Endothelial cell of umbilical vein (primary cell): ENCODE data around the gene CAMK2B. TPM values are rescaled to one million over a fixed set of nuclear protein-coding genes. Genes with fewer than 3 reads are reported as not detected.

Experiments used
- BruUV-seq: library from RNA; stranded (reverse); fragments of 400-500 nt; replicated peaks from 2 replicates; lab custom pipeline; 2021; lab: Mats Ljungman, UMichigan
- CTCF ChIA-PET: fragments of 300-600, 350-600 bp; sonication (Branson Sonifier 250); formaldehyde crosslinking; loops from one replicate; lab custom pipeline; 2021; ENCODE audit warnings: antibody characterized with exemption, inconsistent platforms; lab: Charles Lee
- POLR2A ChIA-PET: fragments of 300-600, 350-600 bp; sonication (Branson Sonifier 250); formaldehyde crosslinking; loops from one replicate; lab custom pipeline; 2021; ENCODE audit warnings: antibody characterized with exemption, inconsistent platforms; lab: Charles Lee
- DNase-seq: peaks from one replicate; pipeline ENCODE4 v3.0.0-alpha.2; 2011; ENCODE audit warnings: low read depth, low spot score
- FAIRE-seq: peaks from 2 replicates; lab custom pipeline; 2011; peaks lifted over from hg19 to GRCh38; lab: Jason Lieb, UNC
- H2AFZ ChIP-seq: 2 replicates; pipeline ENCODE4 v1.6.0; 2012; ENCODE audit warnings: low read depth, low read length, control low read depth, inconsistent platforms
- H3K27ac ChIP-seq: 2 replicates; pipeline ENCODE4 v1.5.1; 2011; ENCODE audit warnings: low read depth, mild to moderate bottlenecking, control low read depth, low read length, moderate library complexity; ENCODE audit not compliant: insufficient read depth
- H3K27me3 ChIP-seq, 2 experiments: 2 replicates each; pipeline versions ENCODE4 v1.6.0 to v1.6.1; 2011; ENCODE audit warnings: low read length in 2 of 2, mixed read lengths in 1 of 2; ENCODE audit not compliant: control insufficient read depth in 2 of 2, insufficient read depth in 2 of 2
- H3K36me3 ChIP-seq, 2 experiments: 2 replicates in 1 of 2; 3 replicates in 1 of 2; pipeline ENCODE4 v1.5.1; 2011; ENCODE audit warnings: low read length in 2 of 2, mild to moderate bottlenecking in 1 of 2, moderate library complexity in 1 of 2; ENCODE audit not compliant: control insufficient read depth in 2 of 2, insufficient read depth in 2 of 2; ENCODE audit errors: extremely low read depth in 1 of 2
- H3K4me1 ChIP-seq: 3 replicates; pipeline ENCODE4 v1.5.1; 2011; ENCODE audit warnings: mild to moderate bottlenecking, low read length; ENCODE audit not compliant: control insufficient read depth, insufficient read depth; ENCODE audit errors: extremely low read depth
- H3K4me2 ChIP-seq: 2 replicates; pipeline ENCODE4 v1.6.1; 2011; ENCODE audit warnings: low read length, control low read depth, mixed read lengths; ENCODE audit not compliant: insufficient read depth
- H3K4me3 ChIP-seq, 3 experiments: fragments of 200-600 bp in 1 of 3; sonication (generic), shearing (Covaris generic) in 1 of 3; replicated peaks in 1 of 3; 2 replicates each; pipeline ENCODE4 v1.5.1; 2011 to 2016; ENCODE audit warnings: control low read depth in 3 of 3, low read length in 3 of 3, mild to moderate bottlenecking in 2 of 3, inconsistent platforms in 1 of 3, low read depth in 1 of 3, moderate library complexity in 1 of 3; ENCODE audit not compliant: insufficient read depth in 1 of 3
- H3K79me2 ChIP-seq: 2 replicates; pipeline ENCODE4 v1.6.0; 2012; ENCODE audit warnings: low read length, inconsistent platforms; ENCODE audit not compliant: control insufficient read depth, insufficient read depth
- H3K9ac ChIP-seq: replicated peaks from 2 replicates; pipeline ENCODE3; 2011; ENCODE audit warnings: low read length, control low read depth; ENCODE audit not compliant: insufficient read depth; ENCODE audit errors: extremely low read depth
- H3K9me1 ChIP-seq: replicated peaks from 3 replicates; pipeline ENCODE4 v1.6.0; 2011; ENCODE audit warnings: mild to moderate bottlenecking, low read length; ENCODE audit not compliant: control insufficient read depth, insufficient read depth; ENCODE audit errors: extremely low read depth
- H3K9me3 ChIP-seq: replicated peaks from 2 replicates; pipeline ENCODE4 v1.5.1; 2012; ENCODE audit warnings: low read length, inconsistent platforms; ENCODE audit not compliant: control insufficient read depth, insufficient read depth
- H4K20me1 ChIP-seq: replicated peaks from 2 replicates; pipeline ENCODE3; 2011; ENCODE audit warnings: mild to moderate bottlenecking, low read length; ENCODE audit not compliant: control insufficient read depth, insufficient read depth; ENCODE audit errors: extremely low read depth
- EZH2 ChIP-seq: IDR thresholded peaks from 2 replicates; pipeline ENCODE4 v1.6.1; 2012; ENCODE audit warnings: borderline replicate concordance, low read depth, mild to moderate bottlenecking, moderate library complexity, low read length, inconsistent platforms; ENCODE audit not compliant: severe bottlenecking
- FOS ChIP-seq: IDR thresholded peaks from 2 replicates; pipeline ENCODE4 v1.6.1; 2011; ENCODE audit warnings: mild to moderate bottlenecking, low read length, moderate library complexity, borderline replicate concordance; ENCODE audit not compliant: insufficient read depth
- GATA2 ChIP-seq: IDR thresholded peaks from 2 replicates; pipeline ENCODE4 v1.7.0; 2011; ENCODE audit warnings: low read depth, mild to moderate bottlenecking, moderate library complexity, mixed read lengths, low read length; ENCODE audit not compliant: insufficient read length, insufficient read depth
- JUN ChIP-seq: IDR thresholded peaks from 2 replicates; pipeline ENCODE4 v1.6.1; 2011; ENCODE audit warnings: borderline replicate concordance, low read depth; ENCODE audit not compliant: insufficient read length, insufficient read depth
- MYC ChIP-seq: IDR thresholded peaks from one replicate; pipeline ENCODE4 v1.6.1; 2011; ENCODE audit warnings: mild to moderate bottlenecking, low read depth, low read length
- POLR2A ChIP-seq: IDR thresholded peaks from 2 replicates; pipeline ENCODE4 v1.6.1; 2012; ENCODE audit warnings: low read depth, mild to moderate bottlenecking, control low read depth, low read length
- dilution Hi-C: fragments of 300-500 bp; cut with MboI; formaldehyde crosslinking; loops from one replicate; pipeline ENCODE4 v1.15.0; 2019; ENCODE audit warnings: low sequenced_read_pairs; ENCODE audit not compliant: extremely low pct_ligation_motif_present
- intact Hi-C: fragments of 100-400 bp; cut with micrococcal nuclease; formaldehyde crosslinking; loops from one replicate; pipeline ENCODE4 v1.10.0; 2022
- polyA plus RNA-seq, 4 experiments: library from polyadenylated mRNA; depleted of rRNA in 3 of 4; stranded (reverse) in 3 of 4; unstranded in 1 of 4; fragments of >200 nt; gene quantifications; 2 replicates each; pipeline versions ENCODE4 v1.2.1 to v1.2.3, GENCODE V29; 2011 to 2012; ENCODE audit warnings: missing spikeins in 1 of 4
- total RNA-seq: library from RNA; stranded (reverse); gene quantifications from 2 replicates; pipeline ENCODE4 v1.2.3, GENCODE V29; 2021
- TF ChIP-seq, protein P1 (sequence below): IDR thresholded peaks from 2 replicates; pipeline ENCODE4 v1.6.1; 2011; ENCODE audit not compliant: insufficient read depth, insufficient read length
- TF ChIP-seq, protein P2 (sequence below), 2 donors: IDR thresholded peaks; 1 replicate in 1 of 2; 2 replicates in 1 of 2; pipeline ENCODE4 v1.5.1; 2011; ENCODE audit warnings: low read length in 2 of 2, mild to moderate bottlenecking in 2 of 2, moderate library complexity in 2 of 2, control low read depth in 1 of 2, inconsistent platforms in 1 of 2, low read depth in 1 of 2; ENCODE audit not compliant: insufficient read depth in 1 of 2; ENCODE audit errors: extremely low read depth in 1 of 2

Gene CAMK2B
- total and polyA plus RNA-seq, 2 donors (not counting 3 experiments of a cell fraction or from before 2014, with no cell fraction given), result 0.57 to 1.6 TPM

DNA sequence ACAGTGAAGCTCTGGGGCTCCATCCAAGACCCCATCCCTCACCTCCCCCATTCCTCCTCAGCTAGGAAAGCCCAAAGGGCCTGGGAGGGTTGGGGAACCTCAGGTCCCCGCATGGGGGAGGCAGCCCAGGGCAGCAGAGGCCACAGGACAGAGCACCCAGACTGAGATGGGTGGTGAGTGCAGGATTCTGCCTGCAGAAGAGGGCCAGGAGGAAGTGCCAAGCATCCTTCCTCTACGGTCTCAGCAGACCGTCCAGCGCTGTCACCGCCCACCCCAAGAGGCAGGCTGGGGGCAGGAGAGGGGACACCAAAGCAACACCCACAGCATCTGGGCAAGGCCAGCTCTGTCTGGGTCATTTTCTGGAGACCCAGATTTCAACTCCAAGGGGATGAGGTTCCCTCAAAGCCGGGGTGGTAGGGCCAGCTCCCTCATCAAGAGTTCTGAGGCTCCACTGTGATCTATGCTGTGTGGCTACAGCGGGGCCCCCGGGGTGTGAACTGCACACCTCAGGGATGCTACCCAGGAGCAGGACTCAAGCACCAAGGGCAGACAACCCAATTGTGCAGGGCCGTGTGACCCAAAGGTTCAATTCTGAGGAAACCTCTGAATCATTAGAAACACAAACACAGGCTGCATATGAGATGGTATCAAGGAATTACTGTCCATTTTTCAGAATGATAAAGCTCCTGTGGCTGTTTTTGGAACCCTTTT is 46.8 kb downstream of the CAMK2B start:
- FAIRE-seq (no peak), DNase-seq (peak; percentile 25)
- no peaks in the 10 kb centered on the region for H3K9me1 ChIP-seq
- ChIA-PET POLR2A (no interaction called here), CTCF (interaction anchor here (0.9 to 2.8 kb wide), 5 partner anchors 11 to 131 kb away, joined by 3 to 10 read pairs (median 3); no protein-coding TSS in a partner anchor)
- no peak for TF ChIP-seq JUN
- peak; percentile 81 for TF ChIP-seq GATA2
- TF ChIP-seq EZH2, result no peak
- TF ChIP-seq, protein P1, sequence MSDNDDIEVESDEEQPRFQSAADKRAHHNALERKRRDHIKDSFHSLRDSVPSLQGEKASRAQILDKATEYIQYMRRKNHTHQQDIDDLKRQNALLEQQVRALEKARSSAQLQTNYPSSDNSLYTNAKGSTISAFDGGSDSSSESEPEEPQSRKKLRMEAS, result no peak
- TF ChIP-seq POLR2A, result no peak
- TF ChIP-seq, protein P2, sequence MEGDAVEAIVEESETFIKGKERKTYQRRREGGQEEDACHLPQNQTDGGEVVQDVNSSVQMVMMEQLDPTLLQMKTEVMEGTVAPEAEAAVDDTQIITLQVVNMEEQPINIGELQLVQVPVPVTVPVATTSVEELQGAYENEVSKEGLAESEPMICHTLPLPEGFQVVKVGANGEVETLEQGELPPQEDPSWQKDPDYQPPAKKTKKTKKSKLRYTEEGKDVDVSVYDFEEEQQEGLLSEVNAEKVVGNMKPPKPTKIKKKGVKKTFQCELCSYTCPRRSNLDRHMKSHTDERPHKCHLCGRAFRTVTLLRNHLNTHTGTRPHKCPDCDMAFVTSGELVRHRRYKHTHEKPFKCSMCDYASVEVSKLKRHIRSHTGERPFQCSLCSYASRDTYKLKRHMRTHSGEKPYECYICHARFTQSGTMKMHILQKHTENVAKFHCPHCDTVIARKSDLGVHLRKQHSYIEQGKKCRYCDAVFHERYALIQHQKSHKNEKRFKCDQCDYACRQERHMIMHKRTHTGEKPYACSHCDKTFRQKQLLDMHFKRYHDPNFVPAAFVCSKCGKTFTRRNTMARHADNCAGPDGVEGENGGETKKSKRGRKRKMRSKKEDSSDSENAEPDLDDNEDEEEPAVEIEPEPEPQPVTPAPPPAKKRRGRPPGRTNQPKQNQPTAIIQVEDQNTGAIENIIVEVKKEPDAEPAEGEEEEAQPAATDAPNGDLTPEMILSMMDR (IDR thresholded peaks at IDR 0.05; ENCODE audit: extremely low read depth in 1 of 2, insufficient read depth in 1 of 2, low read depth in 1 of 2, low read length in 2 of 2), result no peak
- TF ChIP-seq FOS, result no peak
- TF ChIP-seq MYC, result no peak
- no peaks in the 10 kb centered on the region for H4K20me1 ChIP-seq
- H3K27me3 ChIP-seq, result no peaks in the 10 kb centered on the region
- dilution Hi-C loops (no loop called here), intact Hi-C loops (no loop called here)
- no peak overlapping the region for H2AFZ ChIP-seq
- no peak overlapping the region for H3K27ac ChIP-seq
- no peak overlapping the region for H3K9ac ChIP-seq
- H3K79me2 ChIP-seq, result no peaks in the 10 kb centered on the region
- H3K4me2 ChIP-seq, result no peak overlapping the region
- H3K4me3 ChIP-seq, result no peak overlapping the region
- no peaks in the 10 kb centered on the region for H3K9me3 ChIP-seq
- H3K4me1 ChIP-seq, result no peaks in the 10 kb centered on the region
- no TSS peak for BruUV-seq
- H3K36me3 ChIP-seq, result no peaks in the 10 kb centered on the region
